Heart left ventricle (tissue), 16 donors: ENCODE results near the gene CCDC172. TPM values are rescaled to one million over a fixed set of nuclear protein-coding genes. Genes with fewer than 3 reads are reported as not detected.

Experiments used
- ATAC-seq, 4 donors: fragments of 200-7000 bp; cut with Tn5 transposase; one replicate each; pipeline ENCODE4 v1.9.1; 2020 to 2022; ENCODE audit warnings: moderate library complexity in 4 of 4, mild to moderate bottlenecking in 3 of 4, moderate number of reproducible peaks in 1 of 4
- DNase-seq, 5 donors: peaks; one replicate each; pipeline ENCODE4 v3.0.0-alpha.2; 2020
- H3K27ac ChIP-seq, 12 donors: fragments of 200-600 bp; sonication (generic) in 4 of 12; one replicate each; pipeline versions ENCODE4 v1.5.0 to v1.8.0; 2016 to 2022; ENCODE audit warnings: mild to moderate bottlenecking in 2 of 12
- H3K27me3 ChIP-seq, 9 donors: fragments of 200-600 bp; sonication (generic) in 2 of 9; one replicate each; pipeline versions ENCODE4 v1.5.1 to v1.8.0; 2016 to 2022; ENCODE audit warnings: mild to moderate bottlenecking in 3 of 9
- H3K36me3 ChIP-seq, 9 donors: fragments of 200-600 bp; sonication (generic) in 2 of 9; one replicate each; pipeline versions ENCODE4 v1.5.0 to v1.8.0; 2018 to 2022; ENCODE audit warnings: mild to moderate bottlenecking in 2 of 9
- H3K4me1 ChIP-seq, 12 donors: fragments of 200-600 bp; sonication (generic) in 4 of 12; one replicate each; pipeline versions ENCODE4 v1.5.0 to v1.8.0; 2016 to 2022; ENCODE audit warnings: mild to moderate bottlenecking in 3 of 12
- H3K4me3 ChIP-seq, 12 donors: fragments of 200-600 bp; sonication (generic) in 4 of 12; one replicate each; pipeline versions ENCODE4 v1.5.0 to v1.8.0; 2017 to 2022; ENCODE audit warnings: mild to moderate bottlenecking in 9 of 12, moderate library complexity in 4 of 12
- H3K9me3 ChIP-seq, 12 donors: fragments of 200-600 bp; sonication (generic) in 4 of 12; one replicate each; pipeline versions ENCODE4 v1.5.0 to v1.8.0; 2016 to 2022; ENCODE audit warnings: mild to moderate bottlenecking in 1 of 12
- CTCF ChIP-seq, 12 donors: fragments of 200-600 bp; sonication (generic) in 4 of 12; IDR thresholded peaks; one replicate each; pipeline versions ENCODE4 v1.5.0 to v1.8.0; 2018 to 2022; ENCODE audit warnings: antibody characterized with exemption in 12 of 12, mild to moderate bottlenecking in 5 of 12
- POLR2A ChIP-seq, 2 donors: fragments of 450-650 bp; IDR thresholded peaks; one replicate each; pipeline ENCODE4 v1.6.1; 2017; ENCODE audit warnings: antibody characterized with exemption in 2 of 2, mild to moderate bottlenecking in 2 of 2, moderate library complexity in 2 of 2
- WGBS, 4 donors: extraction: QIAGEN DNeasy Blood & Tissue Kit in 2 of 4; methylation state at CpG; one replicate each; pipeline versions ENCODE4 v1.1.5 to v1.1.7; 2013 to 2018; 5-methylcytosine and 5-hydroxymethylcytosine counted together
- intact Hi-C, 10 donors: fragments of 100-400 bp; cut with DNase I; formaldehyde crosslinking; loops; one replicate each; pipeline versions ENCODE4 v1.11.1 to v1.14.2; 2022
- polyA plus RNA-seq, 2 donors: library from polyadenylated mRNA; stranded (reverse); fragments of 200-250 nt; gene quantifications; one replicate each; pipeline ENCODE4 v1.2.3, GENCODE V29; 2013
- total RNA-seq, 9 donors: library from RNA; depleted of rRNA in 2 of 9; stranded (reverse); fragments of >200 nt in 2 of 9; fragmentation: NEBNext Ultra II Directional in 3 of 9; extraction: Animal tissue kit (Norgen Biotek cat#: 25700) in 3 of 9; gene quantifications; one replicate each; pipeline versions ENCODE4 v1.1.0 to v1.2.4, GENCODE V29; 2016 to 2023
- donor health status: ischemic (EF 13 %, LVEDD 7.1; RV severe dilation, severe dysfunction).
- donor health status: healthy with polysubstance abuse.
- donor health status: DM: no; HTN: yes; CAD: no.
- donor health status: DM: no; HTN: no; CAD: no.
- donor health status: ischemic (EF 25% LVEDD 6.9; RV normal size, moderate dysfunction).
- donor health status: ischemic (EF 25% LVEDD 5.7; RV mildly dilated, moderate dysfunction).
- donor health status: healthy.
- donor health status: DM: yes; HTN: yes; CAD: no.
- donor health status: ischemic (EF 35%, LVEDD 5.7; RV mildly dilated, moderate dysfunction).
- donor health status: nonischemic (EF 11% LVEDD 7.7; RV severe dilation, severe dysfunction).
- donor health status: DM: yes; HTN: yes; CAD: no.
- donor health status: PGD.
- donor health status: ischemic (EF 29% LVEDD 5.4; RV normal size, mild dysfunction).
- donor health status: nonischemic (EF 23%, LVEDD 6.1; RV moderate dilation, normal function).

The CCDC172 gene
- total and polyA plus RNA-seq, 11 donors = not detected

DNA sequence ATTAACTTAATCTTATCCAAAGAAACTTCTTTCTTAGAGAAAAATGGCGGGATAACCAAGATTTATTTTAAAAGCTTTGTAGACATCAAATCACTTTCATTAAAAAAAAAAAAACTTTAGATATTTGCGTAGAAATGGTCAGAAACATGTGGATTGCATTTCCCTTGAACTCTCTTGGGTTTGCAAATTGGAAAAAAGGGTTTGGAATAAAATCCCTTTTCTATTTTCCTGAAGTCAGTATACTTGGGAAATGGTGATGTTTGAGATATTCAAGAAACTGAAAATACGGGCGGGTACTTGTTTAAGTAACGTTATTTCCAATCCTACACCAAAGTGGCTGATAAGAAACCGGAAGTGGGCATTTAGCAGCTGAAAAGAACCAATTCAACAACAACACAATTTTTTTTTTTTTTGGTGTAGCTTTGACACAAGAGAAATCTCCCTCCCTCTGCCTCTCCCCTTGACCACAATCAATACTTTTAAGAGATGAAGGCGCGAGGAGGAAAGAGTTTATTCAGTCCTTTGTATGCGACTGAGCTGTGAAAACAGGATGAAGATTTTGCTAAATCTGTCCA lies 37.5 kb upstream of the CCDC172 start:
- intact Hi-C loops = loop anchor here (2.0 to 10.0 kb wide), 16 partner anchors 332 to 1142 kb away; no protein-coding TSS in a partner anchor

GRCh38 chr10:116287906-116288501 lies 36.2 kb upstream of the CCDC172 start:
- Histone ChIP-seq H3K9me3 (no peaks in the 10 kb centered on the region), H3K36me3 (no peaks in the 10 kb centered on the region), H3K4me3 (no peak overlapping the region), H3K4me1 (no peaks in the 10 kb centered on the region), H3K27me3 (peaks cover 0 to 21% (median 0%) of the 10 kb centered on the region in 9 donors), H3K27ac (no peak overlapping the region)
- 19 to 37% (median 32%) methylated on average over 1 of the region's 1 CpG for WGBS, 4 donors
- intact Hi-C loops = loop anchor here (1.0 to 10.0 kb wide), 18 partner anchors 333 to 1143 kb away; no protein-coding TSS in a partner anchor
- DNase-seq (peak in 3 of 5 donors; percentile 14 to 37 (median 25)), ATAC-seq (peak in 1 of 4 donors; percentile 61)
- TF ChIP-seq CTCF (IDR thresholded peaks at IDR 0.05) (peak; percentile 44 to 77 (median 64)), POLR2A (IDR thresholded peaks at IDR 0.05) (no peak)

More for the DNA sequence above, 37.5 kb upstream of the CCDC172 start:
- Histone ChIP-seq H3K9me3 (no peaks in the 10 kb centered on the region), H3K27ac (no peak overlapping the region), H3K4me1 (no peaks in the 10 kb centered on the region), H3K27me3 (peaks cover 0 to 24% (median 0%) of the 10 kb centered on the region in 9 donors), H3K36me3 (no peaks in the 10 kb centered on the region), H3K4me3 (no peak overlapping the region)
- WGBS, 4 donors = 62 to 67% (median 66%) methylated on average over 9 of the region's 9 CpGs
- ATAC-seq (no peak), DNase-seq (no peak)
- TF ChIP-seq POLR2A (IDR thresholded peaks at IDR 0.05) (no peak), CTCF (IDR thresholded peaks at IDR 0.05) (no peak)

DNA sequence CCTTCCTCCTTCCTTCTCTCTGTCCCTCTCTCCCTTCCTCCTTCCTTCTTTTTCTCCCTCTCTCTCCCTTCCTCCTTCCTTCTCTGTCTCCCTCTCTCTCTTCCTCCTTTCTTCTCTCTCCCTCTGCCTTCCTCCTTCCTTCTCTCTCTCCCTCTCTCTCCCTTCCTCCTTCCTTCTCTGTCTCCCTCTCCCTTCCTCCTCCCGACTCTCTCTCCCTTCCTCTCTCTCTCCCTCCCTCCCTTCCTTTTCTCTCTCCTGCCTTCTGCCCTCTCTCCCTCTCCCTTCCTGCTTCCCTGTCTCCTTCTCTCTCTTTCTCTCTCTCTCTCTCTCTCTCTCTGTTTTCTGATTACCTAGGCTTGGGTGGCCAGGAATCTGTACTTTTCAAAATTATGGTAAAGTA lies 34.6 kb upstream of the CCDC172 start:
- no peak overlapping the region for H3K27ac ChIP-seq
- intact Hi-C loops = loop anchor here (2.0 to 10.0 kb wide), 16 partner anchors 335 to 1145 kb away; no protein-coding TSS in a partner anchor
- no peaks in the 10 kb centered on the region for H3K4me1 ChIP-seq
- ATAC-seq (no peak), DNase-seq (no peak)
- no peaks in the 10 kb centered on the region for H3K36me3 ChIP-seq
- no peaks in the 10 kb centered on the region for H3K9me3 ChIP-seq
- 17 to 36% (median 24%) methylated on average over 1 of the region's 1 CpG for WGBS, 4 donors
- TF ChIP-seq CTCF (IDR thresholded peaks at IDR 0.05) (no peak), POLR2A (IDR thresholded peaks at IDR 0.05) (no peak)
- H3K27me3 ChIP-seq = peaks cover 0 to 21% (median 0%) of the 10 kb centered on the region in 9 donors
- no peak overlapping the region for H3K4me3 ChIP-seq

DNA sequence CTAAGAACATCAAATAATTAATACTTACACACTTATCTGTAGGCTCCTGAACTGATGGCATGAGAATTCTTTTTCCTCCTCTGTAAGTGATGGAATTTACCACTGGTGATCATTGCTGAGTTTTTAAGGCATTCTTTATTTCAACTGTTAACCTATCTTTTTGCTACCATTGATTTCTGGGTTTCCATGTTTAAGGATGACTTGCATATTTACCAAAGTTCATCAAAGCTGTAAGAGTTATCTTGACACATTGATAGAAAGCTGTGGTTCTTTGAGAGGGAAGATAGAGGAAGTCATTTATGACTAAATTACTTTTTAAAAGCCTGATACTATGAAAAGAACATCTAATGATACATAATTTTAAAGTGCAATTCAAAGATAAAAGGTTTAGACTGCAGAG lies 31.8 kb upstream of the CCDC172 start:
- H3K4me3 ChIP-seq = no peak overlapping the region
- no peaks in the 10 kb centered on the region for H3K9me3 ChIP-seq
- no peak for DNase-seq
- intact Hi-C loops = loop anchor here in 3 of 10 donors (10.0 kb wide), 2 partner anchors 498 to 588 kb away; no protein-coding TSS in a partner anchor
- no peak for ATAC-seq
- no peak overlapping the region for H3K27ac ChIP-seq
- no peaks in the 10 kb centered on the region for H3K4me1 ChIP-seq
- TF ChIP-seq CTCF (IDR thresholded peaks at IDR 0.05) (no peak), POLR2A (IDR thresholded peaks at IDR 0.05) (no peak)
- H3K27me3 ChIP-seq = peaks cover 0 to 13% (median 0%) of the 10 kb centered on the region in 9 donors
- H3K36me3 ChIP-seq = no peaks in the 10 kb centered on the region
